HG02852 (cell line): ENCODE results near the gene SAMD5.

Experiments
- ATAC-seq: cut with Tn5 transposase; IDR thresholded peaks from one replicate; pipeline ENCODE4 v1.9.1; 2021; ENCODE audit warnings: mild to moderate bottlenecking, moderate library complexity; ENCODE audit not compliant: unreplicated experiment

SAMD5 gene

GRCh38 chr6:147617366-147617765, 108.9 kb downstream of the SAMD5 start:
- ATAC-seq = no peak

DNA sequence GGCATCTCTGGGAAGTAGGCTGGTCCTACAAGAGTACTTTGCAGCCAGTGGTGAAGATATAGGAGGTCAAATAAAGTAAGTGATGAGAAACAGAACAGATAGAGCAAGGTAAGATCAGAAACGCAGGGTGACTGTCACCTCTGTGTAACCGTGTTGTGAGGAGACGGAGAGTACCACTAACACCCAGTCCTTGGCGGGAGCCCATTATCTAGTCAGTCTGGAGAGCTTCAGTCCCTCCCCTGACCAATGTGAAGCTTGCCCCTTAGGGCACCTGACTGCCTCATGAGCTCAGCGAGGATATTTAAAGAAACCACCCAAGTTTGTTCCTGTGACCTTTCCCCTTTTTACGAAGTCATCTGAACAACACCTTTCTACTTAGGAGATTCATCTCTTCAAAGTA, 110.0 kb downstream of the SAMD5 start:
- ATAC-seq = no peak

- no peak for ATAC-seq
Measured at GRCh38 chr6:147618927-147619326, 110.4 kb downstream of the SAMD5 start.
